HG02763 (cell line): ENCODE data around the gene ARHGEF4.

Experiments used
- ATAC-seq: cut with Tn5 transposase; IDR thresholded peaks from one replicate; pipeline ENCODE4 v1.9.1; 2021; ENCODE audit warnings: mild to moderate bottlenecking, moderate library complexity; ENCODE audit not compliant: unreplicated experiment

The ARHGEF4 gene

DNA sequence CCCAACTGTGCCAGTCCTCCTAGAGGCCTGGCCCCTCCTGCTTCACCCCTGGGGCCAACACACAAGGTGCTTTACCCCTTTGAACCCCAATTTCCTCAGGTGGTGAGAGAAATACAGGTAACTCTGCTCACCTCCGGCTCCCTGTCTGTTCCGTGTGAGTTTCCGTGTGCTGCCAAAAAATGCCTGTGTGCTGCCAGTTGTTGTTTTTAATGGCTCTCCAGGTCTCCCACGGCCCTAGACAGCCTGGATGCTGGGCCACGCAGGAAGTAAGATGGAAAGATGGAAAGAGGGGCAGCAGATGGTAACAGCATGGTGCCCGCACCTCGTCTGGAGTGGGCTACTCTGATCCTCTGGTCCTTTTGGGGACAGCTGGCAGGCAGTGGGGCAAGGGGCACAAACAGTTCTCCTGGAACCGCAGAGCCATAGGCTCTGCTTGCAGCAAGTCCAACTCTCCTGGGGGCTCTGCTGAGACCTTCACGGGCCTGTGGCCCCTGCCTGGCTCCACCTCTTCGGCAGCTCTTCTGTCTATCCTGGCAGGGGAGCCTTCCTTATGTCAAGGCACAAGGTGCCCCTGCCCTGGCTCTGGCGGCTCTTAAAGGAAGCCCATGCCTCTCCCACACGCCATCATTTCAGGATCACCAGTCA, 4.3 kb upstream of the ARHGEF4 start:
- ATAC-seq = no peak

DNA sequence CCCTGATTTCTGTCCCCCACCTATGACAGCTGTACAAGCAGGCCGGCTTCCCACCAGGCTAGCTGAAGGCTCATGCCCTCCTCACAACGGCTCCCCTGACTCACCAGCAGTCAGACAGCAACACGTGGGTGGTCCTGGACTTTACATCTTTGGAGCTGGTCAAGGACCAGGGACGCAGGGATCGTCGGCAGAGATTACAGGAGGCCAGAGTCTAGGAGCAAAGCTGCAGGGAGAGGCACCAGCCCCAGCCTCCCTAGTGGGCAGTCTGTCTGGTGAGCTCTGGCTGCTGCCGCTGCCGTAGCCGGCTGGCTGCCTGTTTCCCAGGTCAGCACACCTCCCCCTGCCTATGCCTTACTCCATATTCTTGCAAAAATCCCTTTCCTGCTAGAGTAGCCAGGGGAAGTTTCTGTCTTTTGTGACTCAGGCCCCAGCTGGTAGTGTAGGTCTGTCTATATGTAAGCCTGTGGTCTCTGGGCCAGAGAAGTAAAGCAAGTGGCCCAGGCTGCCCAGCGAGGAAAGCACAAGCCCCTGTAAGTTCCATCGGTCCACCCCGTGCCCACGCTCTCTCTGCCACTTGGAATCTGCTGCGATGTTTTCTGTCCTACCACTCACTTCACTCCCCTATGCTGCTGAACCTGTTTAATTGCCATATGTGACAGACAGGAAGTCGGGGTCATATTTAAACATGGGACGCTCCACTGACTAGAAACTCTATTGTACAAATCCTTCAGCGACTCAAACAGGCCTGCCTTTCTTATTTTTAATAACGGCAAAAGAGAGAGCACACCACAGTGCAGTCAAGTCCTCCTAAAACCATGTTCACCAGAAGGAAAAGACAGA, 2.4 kb upstream of the ARHGEF4 start:
- ATAC-seq = no peak

DNA sequence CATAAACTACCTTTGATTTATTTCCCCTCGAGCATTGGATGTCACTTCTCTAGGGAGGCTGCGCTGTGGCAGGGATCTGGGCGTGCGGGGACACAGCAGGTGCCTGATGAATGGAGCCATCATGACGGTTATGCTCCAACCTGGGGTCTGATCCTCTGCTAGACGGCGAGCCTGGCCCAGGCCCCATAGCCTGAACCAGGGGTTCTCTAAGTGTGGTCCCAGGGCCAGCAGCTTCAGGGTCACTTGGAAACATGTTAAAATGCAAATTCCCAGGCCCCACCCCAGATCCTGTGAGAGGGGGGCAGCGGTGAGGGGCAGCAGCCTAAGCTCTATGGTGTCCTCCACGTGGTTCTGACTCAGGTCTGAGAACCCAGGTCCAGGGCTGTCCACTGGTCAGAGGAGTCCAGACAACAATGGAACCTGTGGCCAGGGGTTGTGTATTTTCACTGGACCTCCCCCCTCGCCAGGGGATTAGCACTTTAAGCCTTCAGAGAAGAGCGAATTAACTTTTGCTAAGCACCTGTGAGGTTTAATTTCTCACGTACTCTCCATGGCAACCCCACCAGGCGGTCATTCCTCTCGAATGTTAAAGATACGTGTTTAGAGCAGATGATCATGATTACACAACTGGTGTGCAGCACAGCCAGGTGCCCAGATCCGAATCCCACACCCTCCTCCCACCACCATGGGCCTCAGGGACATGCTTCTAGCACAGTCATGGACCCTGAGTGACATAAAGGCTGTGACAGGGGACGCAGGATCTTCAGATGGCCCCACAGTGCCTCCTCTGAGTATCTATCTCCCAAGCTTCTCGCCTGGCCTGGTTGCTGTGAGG, 1.6 kb upstream of the ARHGEF4 start:
- no peak for ATAC-seq

DNA sequence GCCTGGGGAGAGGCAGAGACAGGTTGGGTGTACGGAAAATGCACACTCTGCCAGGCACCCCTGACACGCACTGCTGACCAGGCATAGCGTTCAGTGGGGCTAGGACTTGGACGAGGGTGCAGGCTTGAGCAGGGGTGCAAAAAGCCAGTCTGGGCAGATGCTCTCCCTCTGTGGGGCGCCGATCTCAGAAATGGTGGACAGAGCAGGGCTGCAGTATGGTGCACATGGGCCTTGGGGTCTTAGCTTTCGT, 1.0 kb upstream of the ARHGEF4 start:
- ATAC-seq = no peak

DNA sequence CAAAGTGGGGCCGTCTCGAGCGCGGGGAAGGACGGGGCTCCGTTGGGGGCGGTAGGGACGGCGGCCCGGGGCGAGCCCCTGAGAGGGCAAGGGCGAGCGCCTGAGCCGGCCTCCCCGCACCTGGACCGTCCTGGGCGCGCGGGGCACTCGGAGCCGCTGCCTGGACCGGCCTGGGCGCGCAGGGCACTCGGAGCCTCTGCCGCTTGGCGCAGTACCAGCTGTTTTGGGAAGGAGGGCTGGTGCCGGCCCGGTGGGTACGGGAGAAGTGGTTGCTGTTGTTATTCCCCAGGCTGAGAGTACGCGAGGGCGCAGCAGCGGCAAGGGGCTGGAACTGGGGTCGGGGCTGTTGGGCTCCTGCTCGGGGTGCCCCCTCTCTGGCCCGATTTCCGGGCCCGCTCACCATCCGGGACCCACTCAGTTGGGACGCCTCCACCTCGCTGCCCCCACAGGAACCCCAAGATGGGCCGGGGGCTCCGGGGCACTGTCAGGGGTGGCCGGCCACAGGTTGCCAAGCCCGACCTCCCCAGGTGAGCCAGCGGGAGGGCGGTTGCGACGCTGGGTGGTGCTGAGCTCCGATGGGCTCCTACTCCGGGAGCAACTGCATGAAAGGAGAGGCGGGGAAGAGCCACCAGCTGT, 579 bp downstream of the ARHGEF4 start:
- no peak for ATAC-seq

DNA sequence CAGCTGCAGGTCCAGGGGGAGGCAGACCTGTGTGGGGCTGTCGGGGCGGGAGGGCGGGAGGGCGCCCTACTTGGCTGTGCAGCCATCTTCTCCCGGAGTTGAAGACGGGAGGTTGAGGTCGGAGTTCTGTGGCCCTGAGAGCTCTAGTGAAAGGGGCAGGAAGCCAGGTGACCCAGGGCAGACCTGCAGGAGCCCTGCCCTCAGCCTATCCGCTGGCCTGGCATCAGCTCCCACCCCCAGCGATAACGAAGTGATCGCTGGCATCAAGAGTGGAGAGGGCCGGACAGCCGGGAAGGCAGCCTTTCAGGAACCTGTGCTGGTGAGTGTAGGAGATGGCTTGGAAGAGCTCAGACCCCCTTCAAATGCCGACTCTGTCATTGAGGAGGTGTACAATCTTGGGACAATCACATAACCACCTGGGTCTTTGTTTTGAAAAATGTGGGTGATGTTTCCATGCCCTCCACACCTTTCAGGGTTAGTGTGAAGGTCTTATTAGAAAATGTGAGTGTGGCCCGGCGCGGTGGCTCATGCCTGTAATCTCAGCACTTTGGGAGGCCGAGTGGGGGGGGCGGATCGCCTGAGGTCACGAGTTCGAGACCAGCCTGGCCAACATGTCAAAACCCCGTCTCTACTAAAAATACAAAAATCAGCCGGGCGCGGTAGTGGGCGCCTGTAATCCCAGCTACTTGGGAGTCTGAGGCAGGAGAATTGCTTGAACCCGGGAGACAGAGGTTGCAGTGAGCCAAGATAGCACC, 1.3 kb downstream of the ARHGEF4 start:
- ATAC-seq = no peak

DNA sequence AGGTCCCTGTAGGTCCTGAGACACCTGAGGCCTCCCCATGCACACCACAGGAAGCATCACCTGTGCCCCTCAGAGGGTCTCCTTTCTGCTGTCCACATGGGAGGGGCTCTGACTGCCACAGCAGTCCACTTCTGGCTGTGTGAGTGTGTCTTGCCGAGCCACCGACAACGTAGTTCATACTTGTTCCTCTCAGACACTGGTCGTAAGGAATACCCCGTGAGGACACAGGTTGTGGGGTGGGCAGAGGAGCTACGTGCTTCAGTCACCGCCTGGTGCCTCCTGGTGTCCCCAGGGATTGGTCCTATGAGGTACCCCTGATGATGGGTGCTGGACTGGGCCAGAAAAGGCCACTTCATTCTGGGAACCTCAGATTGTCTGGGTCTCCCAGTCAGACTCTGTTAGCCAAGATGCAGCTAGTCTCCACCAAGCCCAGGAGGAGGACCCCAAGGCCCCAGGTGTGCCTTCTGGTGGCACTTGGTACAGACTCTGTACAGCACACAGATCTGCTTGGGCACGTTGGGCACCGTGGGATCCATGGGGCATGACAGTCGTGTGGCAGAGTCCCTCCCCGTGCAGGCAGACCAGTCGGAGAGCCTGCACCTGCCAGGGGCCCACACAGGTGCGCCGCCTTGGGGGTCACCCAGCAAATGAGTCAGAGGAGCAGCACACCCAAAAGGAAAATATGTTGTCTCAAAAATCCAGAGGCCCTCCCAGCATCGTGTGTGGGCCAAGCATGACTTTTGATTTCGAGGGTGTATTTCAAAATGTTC, 2.5 kb downstream of the ARHGEF4 start:
- no peak for ATAC-seq

DNA sequence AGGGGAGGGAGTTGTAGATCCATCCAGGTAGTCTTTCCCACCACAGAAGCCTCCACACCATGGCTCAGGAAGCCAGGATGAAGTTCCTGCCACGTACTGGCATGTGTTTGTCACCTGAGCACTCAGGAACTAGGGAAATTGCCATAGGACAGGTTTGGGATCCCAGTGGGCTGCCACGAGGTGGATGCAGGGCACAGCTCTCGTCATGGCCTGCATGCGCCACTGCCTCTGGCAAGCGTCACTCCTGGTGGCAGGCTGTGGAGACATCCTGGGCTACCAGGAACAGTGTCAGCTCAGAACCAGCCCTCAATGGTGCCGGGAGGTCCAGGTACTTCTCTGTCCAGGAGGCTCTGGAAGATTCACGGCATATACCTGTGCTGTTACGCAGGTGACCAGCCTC, 3.8 kb downstream of the ARHGEF4 start:
- ATAC-seq = no peak

DNA sequence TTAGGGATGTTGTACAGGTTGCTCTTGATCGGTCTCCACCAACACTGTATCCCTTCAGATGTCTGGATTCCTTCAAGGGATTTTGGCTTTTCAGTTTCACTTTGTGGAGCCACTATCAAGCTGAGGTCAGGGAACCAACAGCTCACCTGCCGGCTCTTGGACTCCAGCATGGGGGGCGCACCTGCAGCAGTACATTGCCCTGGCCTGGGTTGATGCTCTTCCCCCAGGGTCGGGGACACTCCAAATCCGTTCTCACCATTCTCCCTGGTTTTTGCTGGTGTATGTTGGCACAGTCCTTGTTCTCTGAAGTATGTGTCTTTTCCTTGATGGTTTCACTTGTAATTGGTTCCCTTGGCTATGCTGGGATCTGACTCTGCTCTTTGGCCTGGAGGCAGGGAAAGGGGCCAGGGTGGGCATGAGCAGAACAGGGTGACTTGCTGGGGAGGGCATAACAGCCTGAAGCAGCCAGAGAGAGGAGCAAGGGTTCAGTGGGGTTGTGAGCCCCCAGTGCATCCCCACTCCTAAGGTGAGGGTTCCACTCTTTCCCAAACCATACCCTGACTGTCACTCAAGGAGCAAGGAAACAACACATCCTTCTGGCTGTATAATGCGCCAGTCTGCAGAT, 5.1 kb downstream of the ARHGEF4 start:
- ATAC-seq = no peak

DNA sequence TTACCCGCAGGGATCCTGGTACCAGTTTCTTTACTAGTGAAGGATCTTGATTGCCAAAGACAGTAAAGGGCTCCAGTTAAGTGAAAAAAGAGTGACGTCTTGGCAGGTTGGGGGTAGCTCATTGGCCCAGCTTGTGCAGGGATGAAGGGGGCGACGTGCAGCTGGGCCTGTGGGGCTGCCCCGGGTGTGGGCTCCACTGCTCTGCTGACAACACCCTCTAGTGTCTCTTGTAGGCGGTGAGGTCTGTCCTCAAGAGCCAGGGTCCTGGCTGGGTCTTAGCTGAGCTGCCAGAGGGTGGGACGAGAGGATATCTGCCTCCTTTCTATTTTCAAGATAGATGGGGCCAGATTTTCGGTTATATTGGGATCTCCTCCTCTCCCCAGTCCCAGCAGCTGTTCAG, 6.1 kb downstream of the ARHGEF4 start:
- ATAC-seq = no peak

DNA sequence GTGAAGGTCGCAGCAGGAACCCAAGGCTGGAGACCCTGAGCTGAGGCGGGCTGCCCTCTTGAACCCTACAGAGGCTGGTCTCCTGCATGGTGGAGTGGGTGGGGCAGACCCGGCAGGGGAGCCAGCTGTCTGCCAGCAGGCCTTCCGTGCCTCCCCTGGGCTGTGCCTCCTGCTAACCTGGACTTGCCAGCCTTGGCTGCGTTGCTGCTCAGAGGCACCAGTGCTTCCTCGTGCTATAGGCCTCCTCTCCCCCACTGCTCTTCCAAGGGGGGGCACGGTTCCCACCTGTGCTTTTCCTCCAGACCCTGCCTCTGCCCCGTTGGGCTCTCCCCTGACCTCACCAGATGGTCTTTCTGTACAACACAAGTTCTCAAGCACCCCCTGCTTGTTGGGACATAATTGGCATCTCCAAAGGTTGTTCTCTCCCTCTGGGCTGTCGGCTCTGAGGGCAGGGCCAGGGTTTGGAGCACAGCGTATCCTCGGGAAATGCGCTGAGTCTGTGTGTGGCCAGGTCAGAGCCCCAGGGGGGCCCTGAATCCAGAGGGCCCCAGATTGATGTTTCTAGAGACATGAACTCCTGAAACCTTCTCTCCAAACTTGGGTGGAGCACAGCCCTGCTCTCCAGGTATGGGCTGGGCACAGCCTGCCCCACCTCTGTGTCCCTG, 6.7 kb downstream of the ARHGEF4 start:
- ATAC-seq = no peak

DNA sequence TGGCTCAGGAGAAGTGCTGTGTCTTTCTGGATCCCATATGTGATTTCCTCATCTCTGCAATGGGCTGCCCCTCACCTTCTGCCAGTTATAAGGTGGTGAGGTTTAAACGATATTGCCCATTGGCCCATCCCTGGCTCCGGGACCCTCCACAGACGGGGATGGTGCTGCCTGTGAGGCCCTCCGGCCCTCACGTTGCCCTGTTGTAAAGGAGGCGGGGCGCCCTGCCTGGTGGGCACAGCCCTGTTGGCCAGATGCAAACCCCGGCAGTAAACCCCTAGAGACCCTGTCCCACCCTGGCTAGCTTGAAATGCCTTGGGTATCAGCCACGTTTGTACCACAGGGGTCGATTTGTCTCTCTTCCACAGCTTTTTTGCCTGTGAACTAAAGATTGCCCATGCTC, 7.4 kb downstream of the ARHGEF4 start:
- no peak for ATAC-seq

DNA sequence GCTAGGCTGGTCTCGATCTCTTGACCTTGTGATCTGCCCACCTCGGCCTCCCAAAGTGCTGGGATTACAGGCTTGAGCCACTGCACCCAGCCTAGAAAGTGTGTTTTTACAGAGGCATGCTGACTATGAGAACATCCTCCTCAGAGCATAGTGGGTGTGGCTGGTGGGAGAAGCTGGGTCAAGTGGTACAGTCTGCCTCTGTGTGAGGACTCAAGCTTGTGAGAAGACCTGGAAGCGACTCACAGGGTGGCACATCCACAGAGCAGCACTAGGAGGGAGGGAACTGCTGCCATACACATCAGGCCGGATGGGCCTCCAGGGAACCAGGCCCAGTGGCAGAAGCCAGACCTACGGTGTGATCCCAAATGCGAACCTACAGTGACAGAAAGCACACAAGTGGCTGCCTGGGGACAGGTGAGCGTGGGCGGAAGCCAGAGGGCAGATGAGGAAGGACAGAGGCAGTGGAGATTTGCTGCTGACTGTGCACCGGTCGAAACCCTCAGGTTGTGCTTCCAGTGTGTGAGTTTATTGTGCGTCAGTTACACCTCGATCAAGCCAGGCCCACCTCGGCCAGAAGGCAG, 8.9 kb downstream of the ARHGEF4 start:
- no peak for ATAC-seq

DNA sequence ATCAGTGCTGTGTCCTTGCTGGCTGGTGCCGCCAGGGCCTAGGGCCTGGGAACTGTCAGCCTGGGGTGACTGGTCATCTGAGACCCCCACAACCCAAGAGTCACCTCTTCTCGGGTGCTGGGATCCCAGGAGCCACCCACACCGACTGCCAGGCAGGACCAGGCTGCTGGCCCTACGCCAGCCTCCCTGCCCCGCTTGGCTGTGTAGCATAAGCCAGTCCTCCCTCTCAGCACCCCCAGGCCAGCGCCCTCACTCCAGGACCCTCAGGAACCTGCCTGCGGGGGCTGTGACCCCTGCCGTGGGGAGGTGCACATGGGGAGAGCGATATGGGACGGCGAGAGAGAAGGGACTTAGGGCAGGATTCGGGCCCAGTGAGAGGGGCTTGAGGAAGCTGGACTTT, 9.5 kb downstream of the ARHGEF4 start:
- no peak for ATAC-seq

DNA sequence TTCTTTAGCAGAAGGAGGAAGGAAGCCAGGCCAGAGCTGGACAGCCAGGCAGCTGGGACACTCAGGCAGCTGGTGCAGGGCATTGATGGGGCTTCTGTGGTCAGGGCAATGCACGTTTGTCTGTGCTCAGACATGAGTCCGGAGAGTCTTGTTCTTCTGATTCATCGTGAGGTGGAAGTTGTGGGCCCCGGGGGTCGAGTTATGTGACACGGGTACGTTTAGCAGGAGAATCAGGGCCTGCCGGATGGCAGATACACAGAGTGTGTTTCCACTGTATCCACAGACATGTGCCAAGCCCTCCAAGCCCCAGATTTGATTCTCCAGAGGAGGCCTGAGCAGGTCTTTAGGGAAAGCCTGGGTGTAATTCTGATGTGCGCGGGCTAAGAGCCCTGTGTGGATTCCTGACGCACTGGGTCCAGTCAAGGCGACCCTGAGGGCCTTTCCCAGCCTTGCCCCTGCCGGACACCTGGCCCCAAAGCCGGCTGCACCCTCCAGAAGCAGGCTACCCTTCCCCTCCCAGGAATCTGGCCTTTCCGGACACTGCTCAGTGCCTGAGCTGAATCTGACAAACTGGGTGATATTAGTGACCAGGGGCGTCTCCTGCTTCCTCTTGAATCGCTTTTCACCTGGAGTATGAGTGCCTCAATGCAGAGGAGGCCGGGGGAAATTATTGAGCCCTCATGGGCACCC, 10.1 kb downstream of the ARHGEF4 start:
- ATAC-seq = no peak

DNA sequence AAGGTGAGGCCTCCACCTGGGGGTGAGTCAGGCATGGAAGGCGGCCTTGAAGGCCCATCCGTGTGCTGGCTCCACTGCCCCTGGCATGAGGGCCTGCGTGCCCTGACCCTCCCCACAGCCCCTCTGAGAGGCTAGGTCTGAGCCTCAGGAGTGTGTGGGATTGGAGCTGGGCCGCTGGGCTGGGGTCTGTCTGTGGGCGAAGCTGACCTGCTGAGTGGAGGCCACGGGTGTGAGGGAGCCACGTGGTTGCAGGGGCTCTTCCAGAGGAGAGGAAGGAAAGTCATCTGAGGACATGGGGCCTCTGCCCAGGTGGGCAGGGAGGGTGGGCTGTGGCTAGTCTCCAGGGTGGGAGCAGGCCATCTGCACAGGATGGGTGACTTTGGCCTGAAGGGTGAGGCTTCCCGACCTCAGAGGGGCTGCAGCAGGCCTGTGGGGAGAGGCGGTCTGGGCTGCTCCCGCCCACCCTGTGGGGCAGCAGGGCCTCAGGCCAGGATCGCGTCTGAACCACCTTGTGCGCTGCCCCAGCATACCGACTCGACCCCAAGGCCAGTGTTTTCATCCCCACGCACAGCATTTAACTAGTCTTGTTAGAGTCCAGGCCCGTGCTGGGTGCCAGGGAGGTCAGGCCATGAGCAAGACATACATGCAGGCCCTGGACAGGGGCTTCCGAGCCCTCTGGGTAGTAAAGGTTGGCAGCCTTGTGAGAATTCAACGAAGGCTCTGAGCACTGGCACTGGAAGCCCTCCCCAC, 11.2 kb downstream of the ARHGEF4 start:
- ATAC-seq = no peak

DNA sequence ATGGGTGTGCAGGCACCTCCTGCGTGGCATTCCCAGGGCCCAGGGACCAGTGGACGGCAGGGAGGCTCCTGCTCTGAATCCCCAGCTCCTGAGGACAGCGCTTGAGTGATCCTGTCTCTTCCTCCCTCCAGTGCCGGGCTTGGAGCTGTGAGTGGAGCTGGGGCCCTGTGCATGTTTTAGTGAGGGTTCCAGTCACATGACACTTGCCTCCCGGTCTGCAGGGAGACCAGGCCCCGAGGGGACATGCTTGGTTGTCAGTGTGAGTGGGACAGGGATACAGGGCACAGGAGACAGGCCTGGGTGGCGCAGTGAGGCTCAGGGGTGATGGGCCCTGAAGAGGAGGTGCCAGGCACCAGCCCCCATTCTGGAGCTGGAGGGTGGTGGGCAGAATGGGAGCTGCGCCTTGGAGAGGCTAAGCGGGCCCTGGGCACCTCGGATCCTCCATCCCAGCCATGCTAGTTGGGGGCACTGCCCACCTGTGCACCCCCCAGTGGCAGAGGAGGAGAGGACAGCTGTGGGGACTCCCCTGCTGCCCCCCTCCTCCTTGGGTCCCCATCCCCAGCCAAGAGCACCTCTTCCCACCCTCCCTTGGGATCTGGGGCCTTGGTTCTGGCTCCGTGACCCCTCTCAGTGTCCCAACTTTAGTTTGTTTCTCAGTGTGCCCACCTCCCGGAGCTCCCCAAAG, 12.0 kb downstream of the ARHGEF4 start:
- ATAC-seq = no peak
